A673 (cell line): ENCODE results near the gene TMEM109. TPM values are rescaled to one million over a fixed set of nuclear protein-coding genes. Genes with fewer than 3 reads are reported as not detected.
"Not testable (repeated sequence)": the region's sequence is repeated elsewhere in the genome, so short reads cannot be mapped to it uniquely, and the experiment has no call there.

Source experiments
- BruUV-seq: library from RNA; stranded (reverse); fragments of 400-500 nt; replicated peaks from 2 replicates; lab custom pipeline; 2021; lab: Mats Ljungman, UMichigan
- CTCF ChIA-PET: fragments of 300-600 bp; sonication (Branson Sonifier 250); formaldehyde crosslinking; loops from one replicate; lab custom pipeline; 2022; ENCODE audit warnings: antibody characterized with exemption; lab: Charles Lee
- POLR2A ChIA-PET: fragments of 300-600 bp; sonication (Branson Sonifier 250); formaldehyde crosslinking; loops from one replicate; lab custom pipeline; 2022; ENCODE audit warnings: antibody characterized with exemption; ENCODE audit not compliant: low non-redundant PET; lab: Charles Lee
- DNase-seq: peaks from one replicate; pipeline ENCODE4 v3.0.0-alpha.2; 2015; ENCODE audit warnings: low spot score
- H3K27ac ChIP-seq: fragments of 200-600 bp; sonication (generic); 2 replicates; pipeline ENCODE4 v1.5.1; 2016; ENCODE audit warnings: mixed run types, low read depth, mild to moderate bottlenecking, mixed read lengths, antibody characterized with exemption, low read length; ENCODE audit not compliant: poor library complexity, severe bottlenecking
- H3K27me3 ChIP-seq: fragments of 200-600 bp; sonication (generic); replicated peaks from 2 replicates; pipeline ENCODE4 v1.6.1; 2017; ENCODE audit warnings: mixed run types, low read depth, mild to moderate bottlenecking, mixed read lengths, antibody characterized with exemption, low read length; ENCODE audit not compliant: insufficient read depth, poor library complexity
- H3K36me3 ChIP-seq: fragments of 200-600 bp; sonication (generic); 2 replicates; pipeline ENCODE4 v1.6.1; 2016; ENCODE audit warnings: mixed run types, mild to moderate bottlenecking, mixed read lengths, antibody characterized with exemption, low read length; ENCODE audit not compliant: insufficient read depth, poor library complexity, severe bottlenecking
- H3K4me1 ChIP-seq: fragments of 200-600 bp; sonication (generic); 2 replicates; pipeline ENCODE4 v1.6.1; 2017; ENCODE audit warnings: mixed run types, mild to moderate bottlenecking, mixed read lengths, antibody characterized with exemption, low read length; ENCODE audit not compliant: insufficient read depth, poor library complexity, severe bottlenecking
- H3K4me3 ChIP-seq: fragments of 200-600 bp; sonication (generic); 2 replicates; pipeline ENCODE4 v1.5.1; 2016; ENCODE audit warnings: low read depth, mixed run types, mild to moderate bottlenecking, mixed read lengths, low read length; ENCODE audit not compliant: poor library complexity, severe bottlenecking
- H3K9me3 ChIP-seq: fragments of 200-600 bp; sonication (generic); 2 replicates; pipeline ENCODE4 v1.6.1; 2016; ENCODE audit warnings: mixed run types, low read depth, mild to moderate bottlenecking, mixed read lengths, antibody characterized with exemption, low read length; ENCODE audit not compliant: poor library complexity, severe bottlenecking
- EZH2 ChIP-seq: fragments of 200-600 bp; sonication (generic); IDR thresholded peaks from 2 replicates; pipeline ENCODE4 v1.6.1; 2017; ENCODE audit warnings: borderline replicate concordance, low read depth, mild to moderate bottlenecking, mixed read lengths, antibody characterized with exemption, low read length; ENCODE audit not compliant: poor library complexity, severe bottlenecking
- intact Hi-C: fragments of 100-400 bp; cut with micrococcal nuclease; formaldehyde crosslinking; loops from one replicate; pipeline ENCODE4 v1.10.0; 2022; ENCODE audit not compliant: unreplicated experiment
- total RNA-seq: library from RNA; stranded (reverse); gene quantifications from 2 replicates; pipeline ENCODE4 v1.2.3, GENCODE V29; 2021
- TF ChIP-seq, protein P1 (sequence below): fragments of 300-800, 200-600 bp; sonication (generic); conservative IDR thresholded peaks from 2 replicates; pipeline ENCODE4 v1.5.1; 2017; ENCODE audit warnings: low read depth, mild to moderate bottlenecking, antibody characterized with exemption, low read length, moderate library complexity, mixed read lengths

Gene TMEM109
- total RNA-seq, 1 experiment from 2014 or later = 169 TPM

DNA sequence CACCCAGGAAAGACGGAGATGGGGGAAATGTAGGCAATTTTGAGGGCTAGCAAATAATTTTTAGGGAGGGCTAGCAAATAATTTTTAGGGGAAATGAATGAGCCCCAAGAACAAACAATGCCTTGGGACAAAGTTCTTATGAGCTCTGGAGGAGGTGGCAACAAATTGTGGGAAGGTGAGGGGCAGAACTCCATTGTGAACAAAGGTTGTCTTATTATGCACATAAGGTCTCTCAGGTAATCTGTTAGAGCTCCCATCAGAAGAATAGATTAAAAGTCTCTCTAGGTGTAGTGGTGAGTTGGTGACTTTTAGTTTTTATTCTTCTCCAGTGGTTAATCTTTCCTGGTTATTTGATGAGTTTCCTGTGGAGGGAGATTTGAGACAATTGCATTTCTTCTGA is 5.2 kb upstream of the TMEM109 start:
- ChIA-PET CTCF (no interaction called here), POLR2A (no interaction called here)
- no peak for DNase-seq
- no peak overlapping the region for H3K27ac ChIP-seq
- BruUV-seq = no TSS peak
- no peaks in the 10 kb centered on the region for H3K9me3 ChIP-seq
- intact Hi-C loops = loop anchor here (5.0 kb wide), 2 partner anchors 77 to 132 kb away; no protein-coding TSS in a partner anchor
- peaks cover 26% of the 10 kb centered on the region for H3K4me1 ChIP-seq
- no peaks in the 10 kb centered on the region for H3K36me3 ChIP-seq
- no peak overlapping the region for H3K4me3 ChIP-seq
- TF ChIP-seq, protein P1, sequence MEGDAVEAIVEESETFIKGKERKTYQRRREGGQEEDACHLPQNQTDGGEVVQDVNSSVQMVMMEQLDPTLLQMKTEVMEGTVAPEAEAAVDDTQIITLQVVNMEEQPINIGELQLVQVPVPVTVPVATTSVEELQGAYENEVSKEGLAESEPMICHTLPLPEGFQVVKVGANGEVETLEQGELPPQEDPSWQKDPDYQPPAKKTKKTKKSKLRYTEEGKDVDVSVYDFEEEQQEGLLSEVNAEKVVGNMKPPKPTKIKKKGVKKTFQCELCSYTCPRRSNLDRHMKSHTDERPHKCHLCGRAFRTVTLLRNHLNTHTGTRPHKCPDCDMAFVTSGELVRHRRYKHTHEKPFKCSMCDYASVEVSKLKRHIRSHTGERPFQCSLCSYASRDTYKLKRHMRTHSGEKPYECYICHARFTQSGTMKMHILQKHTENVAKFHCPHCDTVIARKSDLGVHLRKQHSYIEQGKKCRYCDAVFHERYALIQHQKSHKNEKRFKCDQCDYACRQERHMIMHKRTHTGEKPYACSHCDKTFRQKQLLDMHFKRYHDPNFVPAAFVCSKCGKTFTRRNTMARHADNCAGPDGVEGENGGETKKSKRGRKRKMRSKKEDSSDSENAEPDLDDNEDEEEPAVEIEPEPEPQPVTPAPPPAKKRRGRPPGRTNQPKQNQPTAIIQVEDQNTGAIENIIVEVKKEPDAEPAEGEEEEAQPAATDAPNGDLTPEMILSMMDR = no peak
- no peak for TF ChIP-seq EZH2
- H3K27me3 ChIP-seq = no peaks in the 10 kb centered on the region

DNA sequence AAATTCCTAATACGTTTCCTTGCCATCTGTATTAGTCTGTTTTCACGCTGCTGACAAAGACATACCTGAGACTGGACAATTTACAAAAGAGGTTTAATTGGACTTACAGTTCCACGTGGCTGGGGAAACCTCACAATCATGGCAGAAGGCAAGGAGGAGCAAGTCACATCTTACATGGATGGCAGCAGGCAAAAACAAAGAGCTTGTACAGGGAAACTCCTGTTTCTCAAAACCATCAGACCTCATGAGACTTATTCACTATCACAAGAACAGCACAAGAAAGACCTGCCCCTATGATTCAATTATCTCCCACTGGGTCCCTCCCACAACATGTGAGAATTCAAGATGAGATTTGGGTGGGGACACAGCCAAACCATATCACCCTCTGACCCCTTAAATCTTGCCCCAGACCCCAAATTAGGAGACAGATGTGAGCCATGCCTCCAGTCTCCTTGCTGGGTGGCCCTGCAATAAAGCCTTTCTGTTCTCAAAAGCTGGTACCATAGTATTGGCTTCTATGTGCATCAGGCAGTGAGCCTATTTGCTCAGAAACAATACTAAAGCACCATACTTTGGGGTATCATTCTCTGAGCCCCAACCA is 4.2 kb upstream of the TMEM109 start:
- H3K27ac ChIP-seq, H3K9me3 ChIP-seq, H3K27me3 ChIP-seq, H3K4me3 ChIP-seq, H3K36me3 ChIP-seq, CTCF ChIA-PET, BruUV-seq, DNase-seq, POLR2A ChIA-PET: not testable (repeated sequence)
- intact Hi-C loops = loop anchor here (5.0 to 10.0 kb wide), 3 partner anchors 77 to 1345 kb away; no protein-coding TSS in a partner anchor
- H3K4me1 ChIP-seq = peaks cover 23% of the 10 kb centered on the region

DNA sequence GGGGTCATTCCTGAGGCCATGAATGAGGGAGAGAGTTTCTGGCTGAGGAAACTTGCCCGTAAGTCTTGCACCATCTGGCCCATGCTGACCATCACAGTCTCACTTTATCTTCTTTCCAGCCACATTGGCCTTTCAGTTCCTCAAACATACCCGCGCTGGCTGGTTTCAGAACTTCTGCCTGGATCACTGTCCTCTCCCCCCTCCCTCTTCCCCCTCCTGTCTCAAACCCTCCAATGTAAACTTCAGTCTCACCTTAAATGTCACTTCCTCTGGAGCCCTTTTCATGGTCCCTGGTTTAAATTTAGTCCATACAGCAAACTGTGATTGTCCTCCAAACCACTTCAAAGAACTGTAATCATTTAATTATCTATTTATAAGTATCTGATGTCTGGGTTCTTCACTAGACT is 3.7 kb upstream of the TMEM109 start:
- H3K27ac ChIP-seq = no peak overlapping the region
- no peaks in the 10 kb centered on the region for H3K27me3 ChIP-seq
- no peaks in the 10 kb centered on the region for H3K9me3 ChIP-seq
- peaks cover 18% of the 10 kb centered on the region for H3K4me1 ChIP-seq
- intact Hi-C loops = loop anchor here (10.0 kb wide), 1 partner anchor 1345 kb away; no protein-coding TSS in a partner anchor
- no peak for DNase-seq
- no TSS peak for BruUV-seq
- ChIA-PET CTCF (no interaction called here), POLR2A (no interaction called here)
- no peak for TF ChIP-seq EZH2
- TF ChIP-seq, protein P1 = no peak
- H3K36me3 ChIP-seq = no peaks in the 10 kb centered on the region
- H3K4me3 ChIP-seq = no peak overlapping the region
